ENCODE results near the gene SCGB1C1.

- TF ChIP-seq POLR2A (IDR thresholded peaks at IDR 0.05; ENCODE audit: low read length) (peak; percentile 6), GATA1 (IDR thresholded peaks at IDR 0.05; ENCODE audit: low read depth, low read length) (no peak)
Observed at GRCh38 chr11:205221-206001, 12.5 kb downstream of the SCGB1C1 start.

Measured in erythroblast (primary cell).